HepG2 (cell line): ENCODE data around the gene MTUS2. TPM values are rescaled to one million over a fixed set of nuclear protein-coding genes. Genes with fewer than 3 reads are reported as not detected.

Experiments used
- ATAC-seq: fragments of 200-7000 bp; cut with Tn5 transposase; 3 replicates; pipeline ENCODE4 v1.9.1; 2020; ENCODE audit warnings: mild to moderate bottlenecking, moderate library complexity
- BruUV-seq: library from RNA; stranded (reverse); fragments of 400-500 nt; replicated peaks from 2 replicates; lab custom pipeline; 2021; lab: Mats Ljungman, UMichigan
- CTCF ChIA-PET: fragments of 300-600 bp; formaldehyde crosslinking; extraction: SDS; loops from one replicate; lab custom pipeline; 2021; ENCODE audit warnings: low total read pairs, inconsistent platforms, low intra/inter-chr PET ratio; lab: Yijun Ruan, JAX
- POLR2A ChIA-PET: fragments of 350-600 bp; sonication (Branson Sonifier 250); formaldehyde crosslinking; loops from one replicate; lab custom pipeline; 2020; ENCODE audit warnings: antibody characterized with exemption, inconsistent platforms; lab: Yijun Ruan, JAX
- DNase-seq: peaks from one replicate; pipeline ENCODE4 v3.0.0-alpha.2; 2015; ENCODE audit warnings: low spot score
- FAIRE-seq: peaks from 3 replicates; lab custom pipeline; 2011; peaks lifted over from hg19 to GRCh38; lab: Jason Lieb, UNC
- H2AFZ ChIP-seq: one replicate; pipeline ENCODE4 v1.6.1; 2011; ENCODE audit warnings: low read length, inconsistent platforms
- H3K27ac ChIP-seq: fragments of 300-600 bp; 3 replicates; pipeline ENCODE4 v1.8.0; 2011; ENCODE audit warnings: mixed run types, mild to moderate bottlenecking, mixed read lengths, low read length, inconsistent platforms; ENCODE audit not compliant: insufficient read depth; ENCODE audit errors: extremely low read length
- H3K27me3 ChIP-seq, 2 experiments: fragments of 200-600 bp in 1 of 2; 2 replicates in 1 of 2; 3 replicates in 1 of 2; pipeline versions ENCODE4 v1.6.0 to v1.8.0; 2011; ENCODE audit warnings: low read length in 2 of 2, mild to moderate bottlenecking in 2 of 2, moderate library complexity in 2 of 2, inconsistent platforms in 1 of 2; ENCODE audit not compliant: insufficient read depth in 2 of 2, control insufficient read depth in 1 of 2
- H3K36me3 ChIP-seq, 2 experiments: fragments of 200-600 bp in 1 of 2; replicated peaks in 1 of 2; 2 replicates in 1 of 2; 3 replicates in 1 of 2; pipeline versions ENCODE4 v1.5.1 to v1.8.0; 2011; ENCODE audit warnings: low read length in 2 of 2, inconsistent platforms in 1 of 2; ENCODE audit not compliant: insufficient read depth in 2 of 2, control insufficient read depth in 1 of 2
- H3K4me1 ChIP-seq: 2 replicates; pipeline ENCODE4 v1.5.1; 2012; ENCODE audit warnings: low read length, inconsistent platforms; ENCODE audit not compliant: insufficient read depth
- H3K4me2 ChIP-seq: 2 replicates; pipeline ENCODE4 v1.6.0; 2011; ENCODE audit warnings: low read depth, low read length, inconsistent platforms
- H3K4me3 ChIP-seq, 3 experiments: fragments of 200-600 bp in 1 of 3; sonication (generic), shearing (Covaris generic) in 1 of 3; replicated peaks in 1 of 3; 2 replicates each; pipeline ENCODE4 v1.5.1; 2011 to 2016; ENCODE audit warnings: low read length in 3 of 3, inconsistent platforms in 2 of 3, low read depth in 2 of 3, mild to moderate bottlenecking in 2 of 3, control low read depth in 1 of 3, mixed read lengths in 1 of 3; ENCODE audit not compliant: insufficient read depth in 1 of 3
- H3K79me2 ChIP-seq: one replicate; pipeline ENCODE4 v1.6.1; 2011; ENCODE audit warnings: low read length, inconsistent platforms; ENCODE audit not compliant: insufficient read depth
- H3K9ac ChIP-seq: 2 replicates; pipeline ENCODE4 v1.6.0; 2011; ENCODE audit warnings: mild to moderate bottlenecking, low read depth, low read length, inconsistent platforms; ENCODE audit not compliant: insufficient read depth
- H3K9me3 ChIP-seq: 2 replicates; pipeline ENCODE4 v1.5.1; 2012; ENCODE audit warnings: mild to moderate bottlenecking, low read length
- H4K20me1 ChIP-seq: 2 replicates; pipeline ENCODE4 v1.6.0; 2011; ENCODE audit warnings: inconsistent platforms, mild to moderate bottlenecking, low read length, moderate library complexity; ENCODE audit not compliant: insufficient read depth
- ARNTL ChIP-seq: sonication (generic); formaldehyde crosslinking; IDR thresholded peaks from 2 replicates; pipeline ENCODE4 v1.4.0; 2020; ENCODE audit warnings: mild to moderate bottlenecking, missing genetic modification reagents
- BHLHE40 ChIP-seq: IDR thresholded peaks from 2 replicates; pipeline ENCODE4 v1.6.1; 2011; ENCODE audit warnings: low read length, improper control_type of control experiment
- DMAP1 ChIP-seq: IDR thresholded peaks from 2 replicates; pipeline ENCODE4 v1.6.1; 2016
- EEA1 ChIP-seq: sonication (generic); formaldehyde crosslinking; IDR thresholded peaks from 2 replicates; pipeline ENCODE4 v1.5.1; 2020; ENCODE audit warnings: mild to moderate bottlenecking, missing genetic modification reagents, borderline replicate concordance
- FOXO1 ChIP-seq: sonication (generic); formaldehyde crosslinking; IDR thresholded peaks from 2 replicates; pipeline ENCODE4 v1.4.0; 2020; ENCODE audit warnings: missing genetic modification reagents
- HMG20A ChIP-seq: IDR thresholded peaks from 2 replicates; pipeline ENCODE4 v1.6.1; 2016; ENCODE audit warnings: borderline replicate concordance
- HOXA7 ChIP-seq: sonication (generic); formaldehyde crosslinking; IDR thresholded peaks from 2 replicates; pipeline ENCODE4 v1.8.1; 2022; ENCODE audit warnings: mild to moderate bottlenecking, missing genetic modification reagents, moderate library complexity
- KAT7 ChIP-seq: IDR thresholded peaks from 2 replicates; pipeline ENCODE4 v1.6.1; 2018; ENCODE audit warnings: borderline replicate concordance, missing compliant biosample characterization
- NKX3-1 ChIP-seq: sonication (generic); formaldehyde crosslinking; IDR thresholded peaks from 2 replicates; pipeline ENCODE4 v1.5.0; 2020; ENCODE audit warnings: missing genetic modification reagents
- NR2F2 ChIP-seq: IDR thresholded peaks from 2 replicates; pipeline ENCODE4 v1.6.1; 2012; ENCODE audit warnings: low read depth, inconsistent platforms, borderline replicate concordance
- RFX1 ChIP-seq: fragments of 450-650 bp; IDR thresholded peaks from 2 replicates; pipeline ENCODE4 v1.6.1; 2017
- RNF219 ChIP-seq: sonication (generic); formaldehyde crosslinking; IDR thresholded peaks from 2 replicates; pipeline ENCODE4 v1.5.0; 2020; ENCODE audit warnings: mild to moderate bottlenecking, missing genetic modification reagents
- SMC3 ChIP-seq: IDR thresholded peaks from 2 replicates; pipeline ENCODE4 v1.6.1; 2011; ENCODE audit warnings: low read length, improper control_type of control experiment
- THAP7 ChIP-seq: sonication (generic); formaldehyde crosslinking; IDR thresholded peaks from 2 replicates; pipeline ENCODE4 v1.8.1; 2023; ENCODE audit warnings: mild to moderate bottlenecking, missing genetic modification reagents
- ZBTB8A ChIP-seq: sonication (generic); formaldehyde crosslinking; IDR thresholded peaks from 2 replicates; pipeline ENCODE4 v1.4.0; 2020; ENCODE audit warnings: mild to moderate bottlenecking, low read depth, missing genetic modification reagents, borderline replicate concordance
- ZNF138 ChIP-seq: sonication (generic); formaldehyde crosslinking; IDR thresholded peaks from 2 replicates; pipeline ENCODE4 v1.5.0; 2020; ENCODE audit warnings: mild to moderate bottlenecking, low read depth, missing genetic modification reagents
- ZNF343 ChIP-seq: sonication (generic); formaldehyde crosslinking; IDR thresholded peaks from 2 replicates; pipeline ENCODE4 v1.4.0; 2020; ENCODE audit warnings: mild to moderate bottlenecking, missing genetic modification reagents
- ZNF83 ChIP-seq: sonication (generic); formaldehyde crosslinking; IDR thresholded peaks from 2 replicates; pipeline ENCODE4 v1.4.0; 2020; ENCODE audit warnings: missing genetic modification reagents, mild to moderate bottlenecking, borderline replicate concordance
- ZNF878 ChIP-seq: sonication (generic); formaldehyde crosslinking; IDR thresholded peaks from 2 replicates; pipeline ENCODE4 v1.8.1; 2023; ENCODE audit warnings: mild to moderate bottlenecking, missing genetic modification reagents, moderate library complexity
- ZSCAN31 ChIP-seq: sonication (generic); formaldehyde crosslinking; IDR thresholded peaks from 2 replicates; pipeline ENCODE4 v1.5.0; 2020; ENCODE audit warnings: low read depth, mild to moderate bottlenecking, missing genetic modification reagents
- WGBS: methylation state at CpG from one replicate; pipeline ENCODE4 v1.1.6; 2017; ENCODE audit warnings: low lambda C conversion rate; 5-methylcytosine and 5-hydroxymethylcytosine counted together
- in situ Hi-C: cut with HindIII; loops from 2 replicates; pipeline ENCODE4 v1.10.0; 2017; ENCODE audit warnings: low pct_unique_long_range_greater_than_20kb; ENCODE audit not compliant: extremely low pct_ligation_motif_present
- intact Hi-C: fragments of 100-400 bp; cut with micrococcal nuclease; formaldehyde crosslinking; loops from one replicate; pipeline ENCODE4 v1.10.0; 2022; ENCODE audit not compliant: unreplicated experiment
- polyA plus RNA-seq, 8 experiments: library from polyadenylated mRNA; depleted of rRNA in 3 of 8; stranded (reverse) in 7 of 8; unstranded in 1 of 8; fragments of >200 nt; fragmentation: Illumina TruSeq in 4 of 8; extraction: Trizol in 4 of 8; gene quantifications; 2 replicates each; pipeline versions ENCODE4 v1.2.1 to v1.2.3, GENCODE V29; 2011 to 2016; ENCODE audit warnings: low read depth in 4 of 8, missing spikeins in 1 of 8, mixed read lengths in 1 of 8; ENCODE audit not compliant: insufficient read depth in 1 of 8
- total RNA-seq, 5 experiments: library from RNA; depleted of rRNA; stranded (reverse); fragments of >200 nt; fragmentation: Illumina TruSeq; extraction: Trizol; gene quantifications; 2 replicates each; pipeline ENCODE4 v1.2.3, GENCODE V29; 2016; ENCODE audit warnings: low read depth in 1 of 5
- TF ChIP-seq, protein P1 (sequence below): sonication (generic); formaldehyde crosslinking; IDR thresholded peaks from 2 replicates; pipeline ENCODE4 v1.4.0; 2020; ENCODE audit warnings: missing genetic modification reagents, borderline replicate concordance

Gene MTUS2
- total and polyA plus RNA-seq, 2 of the 13 experiments (the other 11 are each of a cell fraction or from before 2014, with no cell fraction given) = not detected

DNA sequence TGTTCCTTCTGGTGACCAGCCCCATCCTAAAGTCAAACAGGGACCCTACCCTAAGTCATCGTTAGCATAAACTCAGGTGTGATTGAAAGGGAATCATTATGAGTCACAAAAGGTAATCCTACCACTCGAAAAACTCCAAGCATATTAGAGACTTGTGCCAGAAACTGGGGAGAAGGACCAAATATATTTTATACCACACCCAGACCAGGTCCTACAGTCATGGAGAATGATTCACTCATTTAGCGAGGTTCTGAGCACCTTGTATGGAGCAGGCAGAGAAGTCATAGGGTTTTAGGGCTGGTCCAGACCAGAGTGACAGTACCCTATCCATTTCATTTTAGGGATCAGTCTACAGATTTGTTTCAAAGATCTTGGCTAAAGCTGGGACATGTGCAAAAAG lies 625.9 kb downstream of the MTUS2 start (continued):
- TF ChIP-seq, protein P1, sequence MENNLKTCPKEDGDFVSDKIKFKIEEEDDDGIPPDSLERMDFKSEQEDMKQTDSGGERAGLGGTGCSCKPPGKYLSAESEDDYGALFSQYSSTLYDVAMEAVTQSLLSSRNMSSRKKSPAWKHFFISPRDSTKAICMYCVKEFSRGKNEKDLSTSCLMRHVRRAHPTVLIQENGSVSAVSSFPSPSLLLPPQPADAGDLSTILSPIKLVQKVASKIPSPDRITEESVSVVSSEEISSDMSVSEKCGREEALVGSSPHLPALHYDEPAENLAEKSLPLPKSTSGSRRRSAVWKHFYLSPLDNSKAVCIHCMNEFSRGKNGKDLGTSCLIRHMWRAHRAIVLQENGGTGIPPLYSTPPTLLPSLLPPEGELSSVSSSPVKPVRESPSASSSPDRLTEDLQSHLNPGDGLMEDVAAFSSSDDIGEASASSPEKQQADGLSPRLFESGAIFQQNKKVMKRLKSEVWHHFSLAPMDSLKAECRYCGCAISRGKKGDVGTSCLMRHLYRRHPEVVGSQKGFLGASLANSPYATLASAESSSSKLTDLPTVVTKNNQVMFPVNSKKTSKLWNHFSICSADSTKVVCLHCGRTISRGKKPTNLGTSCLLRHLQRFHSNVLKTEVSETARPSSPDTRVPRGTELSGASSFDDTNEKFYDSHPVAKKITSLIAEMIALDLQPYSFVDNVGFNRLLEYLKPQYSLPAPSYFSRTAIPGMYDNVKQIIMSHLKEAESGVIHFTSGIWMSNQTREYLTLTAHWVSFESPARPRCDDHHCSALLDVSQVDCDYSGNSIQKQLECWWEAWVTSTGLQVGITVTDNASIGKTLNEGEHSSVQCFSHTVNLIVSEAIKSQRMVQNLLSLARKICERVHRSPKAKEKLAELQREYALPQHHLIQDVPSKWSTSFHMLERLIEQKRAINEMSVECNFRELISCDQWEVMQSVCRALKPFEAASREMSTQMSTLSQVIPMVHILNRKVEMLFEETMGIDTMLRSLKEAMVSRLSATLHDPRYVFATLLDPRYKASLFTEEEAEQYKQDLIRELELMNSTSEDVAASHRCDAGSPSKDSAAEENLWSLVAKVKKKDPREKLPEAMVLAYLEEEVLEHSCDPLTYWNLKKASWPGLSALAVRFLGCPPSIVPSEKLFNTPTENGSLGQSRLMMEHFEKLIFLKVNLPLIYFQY (CRISPR knock-in tag) = no peak
- TF ChIP-seq ZNF83 (no peak), ZNF343 (CRISPR knock-in tag) (no peak)

DNA sequence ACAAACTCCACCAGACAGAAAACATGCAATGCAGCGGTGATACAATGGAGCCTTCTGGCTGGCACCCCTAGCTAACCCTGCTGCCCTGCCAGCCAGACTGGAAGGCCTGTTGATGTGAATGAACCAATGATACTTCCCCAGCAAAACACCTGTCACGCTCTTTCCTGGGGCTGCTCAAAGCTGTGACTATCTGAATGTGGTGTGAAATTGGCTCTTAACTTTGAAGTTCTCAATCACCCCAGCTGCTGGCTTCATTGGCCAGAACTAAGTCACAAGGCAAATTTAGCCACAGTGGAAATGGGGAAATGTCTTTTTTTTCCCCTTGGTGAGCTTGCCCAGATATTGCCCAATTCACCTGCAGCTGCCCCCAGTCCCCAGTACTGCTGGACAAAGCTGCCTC lies 628.0 kb downstream of the MTUS2 start:
- no peaks in the 10 kb centered on the region for H3K79me2 ChIP-seq
- no peak overlapping the region for H2AFZ ChIP-seq
- BruUV-seq = no TSS peak
- no peaks in the 10 kb centered on the region for H3K36me3 ChIP-seq
- WGBS = 22% methylated on average over 2 of the region's 2 CpGs
- H3K27ac ChIP-seq = no peak overlapping the region
- no peaks in the 10 kb centered on the region for H4K20me1 ChIP-seq
- no peak overlapping the region for H3K4me3 ChIP-seq
- peaks cover 0 to 6% of the 10 kb centered on the region in 2 experiments; a peak in 1 of 5 replicates for H3K27me3 ChIP-seq
- DNase-seq = no peak
- TF ChIP-seq DMAP1 (CRISPR knock-in tag) (no peak), RFX1 (no peak), HMG20A (CRISPR knock-in tag) (no peak), NR2F2 (no peak), ZSCAN31 (CRISPR knock-in tag) (no peak), EEA1 (CRISPR knock-in tag) (no peak), RNF219 (no peak), SMC3 (no peak), ARNTL (CRISPR knock-in tag) (no peak), THAP7 (CRISPR knock-in tag) (no peak), KAT7 (CRISPR knock-in tag) (no peak), ZNF878 (CRISPR knock-in tag) (no peak), ZBTB8A (CRISPR knock-in tag) (no peak), NKX3-1 (CRISPR knock-in tag) (no peak), HOXA7 (CRISPR knock-in tag) (no peak), ZNF138 (CRISPR knock-in tag) (no peak), FOXO1 (CRISPR knock-in tag) (no peak), BHLHE40 (no peak)
- no peak for FAIRE-seq
- no peak for ATAC-seq
- H3K4me2 ChIP-seq = no peak overlapping the region
- intact Hi-C loops (no loop called here), in situ Hi-C loops (no loop called here)
- H3K4me1 ChIP-seq = no peaks in the 10 kb centered on the region
- CTCF ChIA-PET = no interaction called here
- no peak overlapping the region for H3K9ac ChIP-seq
- H3K9me3 ChIP-seq = no peaks in the 10 kb centered on the region
- POLR2A ChIA-PET = no interaction called here
